ENCODE data around the gene BARD1.
"Not testable (repeated sequence)": the region's sequence is repeated elsewhere in the genome, so short reads cannot be mapped to it uniquely, and the experiment has no call there.

The BARD1 gene

DNA sequence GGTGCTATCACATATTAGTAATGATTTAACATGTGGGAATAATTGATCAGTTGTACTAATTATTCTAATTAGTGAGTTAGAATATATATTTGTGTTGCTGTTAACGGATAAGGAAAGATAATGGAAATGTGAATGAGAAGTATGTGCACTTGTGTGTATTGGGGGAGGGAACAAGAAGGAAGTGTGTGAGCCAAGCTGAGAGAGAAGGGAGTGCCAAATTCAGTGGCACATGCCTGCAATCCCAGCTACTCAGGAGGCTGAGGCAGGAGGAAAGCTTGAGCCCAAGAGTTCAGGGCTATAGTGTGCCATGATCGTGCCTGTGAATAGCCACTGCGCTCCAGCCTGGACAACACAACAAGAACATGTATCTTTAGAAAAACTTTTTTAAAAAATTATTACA, 9.3 kb downstream of the BARD1 start:
- no peak for TF ChIP-seq YY1 (IDR thresholded peaks at IDR 0.05; ENCODE audit: insufficient read depth, insufficient read length)
- no peak for TF ChIP-seq ZNF274 (IDR thresholded peaks at IDR 0.05; ENCODE audit: low read depth, low read length)
- no peak for TF ChIP-seq SUZ12 (IDR thresholded peaks at IDR 0.05; ENCODE audit: extremely low read depth, insufficient read depth, insufficient read length)
- Histone ChIP-seq H3K27me3 (ENCODE audit: insufficient read depth, insufficient read length) (no peaks in the 10 kb centered on the region), H3K9ac (ENCODE audit: insufficient read length, low read depth) (no peak overlapping the region), H3K4me3 (ENCODE audit: insufficient read length, low read depth) (no peak overlapping the region), H3K36me3 (ENCODE audit: insufficient read depth, insufficient read length, low read length) (peaks cover 18% of the 10 kb centered on the region), H3K9me3 (ENCODE audit: insufficient read depth, low read length) (no peaks in the 10 kb centered on the region), H3K4me1 (ENCODE audit: insufficient read depth, insufficient read length) (no peaks in the 10 kb centered on the region)
- no peak for DNase-seq (ENCODE audit: low read depth, low spot score)

DNA sequence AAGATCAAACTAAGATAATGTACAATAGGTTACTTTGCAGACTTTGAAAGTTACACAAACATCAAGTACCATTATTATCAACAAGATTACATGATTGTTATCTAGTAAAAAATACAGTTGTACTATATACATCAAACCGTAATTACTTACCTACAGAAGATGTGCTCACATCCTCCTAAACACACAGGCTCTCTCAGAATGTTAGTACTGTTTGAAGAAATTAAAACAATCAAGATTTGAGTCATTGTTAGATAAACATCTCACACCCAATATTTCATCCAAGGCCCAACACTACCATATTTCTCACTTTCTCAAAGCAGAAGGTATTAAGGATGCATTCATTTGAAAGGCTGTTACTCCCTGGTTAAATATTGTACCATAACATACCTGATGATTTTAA, 12.6 kb downstream of the BARD1 start:
- H3K4me1 ChIP-seq (ENCODE audit: insufficient read depth, insufficient read length), result no peaks in the 10 kb centered on the region
- no peak for DNase-seq (ENCODE audit: low read depth, low spot score)
- H3K27me3 ChIP-seq (ENCODE audit: insufficient read depth, insufficient read length), result no peaks in the 10 kb centered on the region
- H3K9me3 ChIP-seq (ENCODE audit: insufficient read depth, low read length), result no peaks in the 10 kb centered on the region
- H3K4me3 ChIP-seq (ENCODE audit: insufficient read length, low read depth), result no peak overlapping the region
- H3K9ac ChIP-seq (ENCODE audit: insufficient read length, low read depth), result no peak overlapping the region
- H3K36me3 ChIP-seq (ENCODE audit: insufficient read depth, insufficient read length, low read length), result peaks cover 32% of the 10 kb centered on the region
- TF ChIP-seq YY1 (IDR thresholded peaks at IDR 0.05; ENCODE audit: insufficient read depth, insufficient read length) (no peak), SUZ12 (IDR thresholded peaks at IDR 0.05; ENCODE audit: extremely low read depth, insufficient read depth, insufficient read length) (no peak), ZNF274 (IDR thresholded peaks at IDR 0.05; ENCODE audit: low read depth, low read length) (no peak)

DNA sequence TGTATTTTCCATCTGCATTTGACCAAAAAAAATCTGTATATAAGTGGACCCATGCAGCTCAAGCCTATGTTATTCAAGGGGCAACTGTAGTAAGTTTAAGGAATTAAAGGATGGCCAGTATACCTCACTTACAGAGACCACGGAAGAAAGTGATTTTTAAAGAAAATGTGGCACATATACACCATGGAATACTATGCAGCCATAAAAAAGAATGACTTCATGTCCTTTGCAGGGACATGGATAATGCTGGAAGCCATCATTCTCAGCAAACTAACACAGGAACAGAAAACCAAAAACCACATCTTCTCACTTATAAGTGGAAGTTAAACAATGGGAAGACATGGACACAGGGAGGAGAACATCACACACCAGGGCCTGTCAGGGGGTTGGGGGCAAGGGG, 26.3 kb downstream of the BARD1 start:
- H3K4me1 ChIP-seq (ENCODE audit: insufficient read depth, insufficient read length); H3K4me3 ChIP-seq (ENCODE audit: insufficient read length, low read depth); H3K9me3 ChIP-seq (ENCODE audit: insufficient read depth, low read length); DNase-seq (ENCODE audit: low read depth, low spot score); H3K27me3 ChIP-seq (ENCODE audit: insufficient read depth, insufficient read length); H3K9ac ChIP-seq (ENCODE audit: insufficient read length, low read depth): not testable (repeated sequence)
- peaks cover 33% of the 10 kb centered on the region for H3K36me3 ChIP-seq (ENCODE audit: insufficient read depth, insufficient read length, low read length)

- H3K27me3 ChIP-seq (ENCODE audit: insufficient read depth, insufficient read length), result no peaks in the 10 kb centered on the region
- TF ChIP-seq ZNF274 (IDR thresholded peaks at IDR 0.05; ENCODE audit: low read depth, low read length) (no peak), YY1 (IDR thresholded peaks at IDR 0.05; ENCODE audit: insufficient read depth, insufficient read length) (no peak), SUZ12 (IDR thresholded peaks at IDR 0.05; ENCODE audit: extremely low read depth, insufficient read depth, insufficient read length) (no peak)
- H3K9me3 ChIP-seq (ENCODE audit: insufficient read depth, low read length), result peaks cover 7% of the 10 kb centered on the region; the same call in 1 of the 2 replicates
- DNase-seq (ENCODE audit: low read depth, low spot score), result no peak
- no peak overlapping the region for H3K4me3 ChIP-seq (ENCODE audit: insufficient read length, low read depth)
- no peaks in the 10 kb centered on the region for H3K4me1 ChIP-seq (ENCODE audit: insufficient read depth, insufficient read length)
- peaks cover 33% of the 10 kb centered on the region for H3K36me3 ChIP-seq (ENCODE audit: insufficient read depth, insufficient read length, low read length)
- no peak overlapping the region for H3K9ac ChIP-seq (ENCODE audit: insufficient read length, low read depth)
Measured at GRCh38 chr2:214782671-214783070, 26.8 kb downstream of the BARD1 start.

DNA sequence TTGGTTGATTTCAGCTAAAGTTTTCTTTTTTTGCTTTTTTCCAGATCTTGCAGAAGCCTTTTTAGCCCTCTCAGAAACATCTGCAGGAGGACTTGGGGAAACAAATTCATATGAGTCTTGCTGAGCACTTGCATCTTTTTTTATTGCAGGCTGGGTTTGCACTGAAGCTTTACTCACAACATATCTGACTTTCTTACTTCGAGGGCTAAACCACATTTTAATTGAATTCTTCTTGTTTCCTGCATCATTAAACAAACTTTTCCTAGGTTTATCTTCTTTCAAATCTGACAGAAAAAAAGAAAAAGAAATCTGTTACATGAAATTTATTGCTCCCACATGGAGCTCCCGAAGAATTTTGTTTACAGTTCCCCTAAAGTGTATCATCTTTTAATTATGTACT, 28.3 kb downstream of the BARD1 start:
- DNase-seq (ENCODE audit: low read depth, low spot score), result no peak
- no peaks in the 10 kb centered on the region for H3K4me1 ChIP-seq (ENCODE audit: insufficient read depth, insufficient read length)
- peaks cover 7% of the 10 kb centered on the region; the same call in 1 of the 2 replicates for H3K9me3 ChIP-seq (ENCODE audit: insufficient read depth, low read length)
- H3K27me3 ChIP-seq (ENCODE audit: insufficient read depth, insufficient read length), result no peaks in the 10 kb centered on the region
- H3K4me3 ChIP-seq (ENCODE audit: insufficient read length, low read depth), result no peak overlapping the region
- no peak overlapping the region for H3K9ac ChIP-seq (ENCODE audit: insufficient read length, low read depth)
- H3K36me3 ChIP-seq (ENCODE audit: insufficient read depth, insufficient read length, low read length), result peaks cover 45% of the 10 kb centered on the region
- TF ChIP-seq YY1 (IDR thresholded peaks at IDR 0.05; ENCODE audit: insufficient read depth, insufficient read length) (no peak), SUZ12 (IDR thresholded peaks at IDR 0.05; ENCODE audit: extremely low read depth, insufficient read depth, insufficient read length) (no peak), ZNF274 (IDR thresholded peaks at IDR 0.05; ENCODE audit: low read depth, low read length) (no peak)

GRCh38 chr2:214775971-214776370, 33.5 kb downstream of the BARD1 start:
- Histone ChIP-seq H3K4me1 (ENCODE audit: insufficient read depth, insufficient read length) (no peaks in the 10 kb centered on the region), H3K27me3 (ENCODE audit: insufficient read depth, insufficient read length) (no peaks in the 10 kb centered on the region), H3K9me3 (ENCODE audit: insufficient read depth, low read length) (no peaks in the 10 kb centered on the region), H3K36me3 (ENCODE audit: insufficient read depth, insufficient read length, low read length) (peaks cover 41% of the 10 kb centered on the region), H3K9ac (ENCODE audit: insufficient read length, low read depth) (no peak overlapping the region), H3K4me3 (ENCODE audit: insufficient read length, low read depth) (no peak overlapping the region)
- DNase-seq (ENCODE audit: low read depth, low spot score), result no peak
- TF ChIP-seq SUZ12 (IDR thresholded peaks at IDR 0.05; ENCODE audit: extremely low read depth, insufficient read depth, insufficient read length) (no peak), ZNF274 (IDR thresholded peaks at IDR 0.05; ENCODE audit: low read depth, low read length) (no peak), YY1 (IDR thresholded peaks at IDR 0.05; ENCODE audit: insufficient read depth, insufficient read length) (no peak)

GRCh38 chr2:214774108-214774507, 35.4 kb downstream of the BARD1 start:
- no peak overlapping the region for H3K4me3 ChIP-seq (ENCODE audit: insufficient read length, low read depth)
- no peak for DNase-seq (ENCODE audit: low read depth, low spot score)

More at GRCh38 chr2:214774108-214774507, 35.4 kb downstream of the BARD1 start:
- Histone ChIP-seq H3K9me3 (ENCODE audit: insufficient read depth, low read length) (no peaks in the 10 kb centered on the region), H3K36me3 (ENCODE audit: insufficient read depth, insufficient read length, low read length) (peaks cover 23% of the 10 kb centered on the region), H3K9ac (ENCODE audit: insufficient read length, low read depth) (no peak overlapping the region), H3K4me1 (ENCODE audit: insufficient read depth, insufficient read length) (no peaks in the 10 kb centered on the region), H3K27me3 (ENCODE audit: insufficient read depth, insufficient read length) (no peaks in the 10 kb centered on the region)
- TF ChIP-seq SUZ12 (IDR thresholded peaks at IDR 0.05; ENCODE audit: extremely low read depth, insufficient read depth, insufficient read length), result no peak
- no peak for TF ChIP-seq ZNF274 (IDR thresholded peaks at IDR 0.05; ENCODE audit: low read depth, low read length)
- no peak for TF ChIP-seq YY1 (IDR thresholded peaks at IDR 0.05; ENCODE audit: insufficient read depth, insufficient read length)

Data from NT2/D1 (cell line).